Retina (tissue), 1 donor: ENCODE data around the gene RPP14.

Experiments used
- DNase-seq: peaks from one replicate; pipeline ENCODE4 v3.0.0-alpha.2; 2016

Gene RPP14

DNA sequence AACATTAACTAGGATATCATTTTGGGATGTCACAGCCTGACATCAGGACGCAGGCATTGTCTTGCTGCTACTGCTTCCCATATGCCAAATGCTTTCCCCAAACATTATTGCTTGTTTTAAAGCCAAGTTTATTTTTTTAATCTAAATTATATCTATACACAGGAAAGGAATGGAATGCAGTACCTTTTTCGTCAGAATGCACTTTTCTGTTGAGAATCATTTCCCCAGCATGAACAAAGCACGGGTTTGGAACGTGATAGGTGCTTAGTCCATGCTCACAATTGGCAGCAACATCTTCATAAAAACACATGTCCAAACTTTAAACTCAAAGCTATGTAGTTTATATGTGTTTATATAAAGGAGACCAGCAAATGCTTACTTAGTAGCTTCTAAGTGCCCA lies 52.8 kb downstream of the RPP14 start:
- no peak for DNase-seq

GRCh38 chr3:58359621-58360020 lies 53.6 kb downstream of the RPP14 start:
- DNase-seq = no peak

DNA sequence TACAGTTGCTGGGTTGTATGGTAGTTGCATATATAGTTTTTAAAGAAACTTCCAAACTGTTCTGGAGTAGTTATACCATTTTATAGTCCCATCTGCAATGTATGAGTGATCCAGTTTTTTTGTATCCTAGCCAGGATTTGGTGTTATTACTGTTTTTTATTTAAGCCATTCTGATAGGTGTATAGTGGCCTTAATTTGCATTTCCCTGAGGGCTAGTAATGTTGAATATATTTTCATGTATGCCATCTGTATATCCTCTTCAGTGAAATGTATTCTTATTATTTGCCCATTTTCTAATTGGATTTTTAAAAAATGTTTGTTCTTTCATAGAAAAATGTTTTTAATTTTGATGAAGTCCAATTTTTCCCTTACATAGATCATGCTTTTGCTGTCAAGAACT lies 55.8 kb downstream of the RPP14 start:
- DNase-seq = no peak

GRCh38 chr3:58366699-58367098 lies 60.7 kb downstream of the RPP14 start:
- no peak for DNase-seq

DNA sequence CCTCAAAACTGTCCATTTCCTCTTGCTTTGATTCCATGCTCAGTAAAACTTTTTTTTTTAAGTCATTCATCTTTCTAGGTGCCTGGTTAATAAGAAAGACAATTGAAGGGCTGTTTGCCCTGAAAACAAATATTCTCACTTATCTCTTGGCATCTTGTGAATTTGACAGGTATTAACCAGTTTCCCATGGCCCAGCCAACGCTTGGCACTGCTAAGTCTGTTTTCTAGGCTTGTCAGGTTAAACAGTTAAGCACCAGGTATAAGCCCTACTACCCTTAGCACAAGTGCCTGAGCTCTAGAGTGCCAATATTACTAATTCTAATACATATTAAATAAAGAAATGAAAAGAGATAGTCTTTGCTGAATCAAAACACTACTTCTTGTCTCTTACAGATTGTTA lies 63.0 kb downstream of the RPP14 start:
- DNase-seq = no peak
